NB4 (cell line): ENCODE measurements around the gene RNF152.
A peak's percentile ranks its signal among the peaks of the same experiment; 100 is the strongest.

Experiments used
- DNase-seq: peaks from one replicate; pipeline ENCODE4 v3.0.0; 2010; ENCODE audit warnings: low read depth
- H3K4me3 ChIP-seq: one replicate; pipeline ENCODE4 v1.5.1; 2011; ENCODE audit warnings: mild to moderate bottlenecking, low read depth, low read length, moderate library complexity
- MYC ChIP-seq: IDR thresholded peaks from 2 replicates; pipeline ENCODE4 v1.6.1; 2011; ENCODE audit warnings: low read depth, low read length
- POLR2A ChIP-seq: IDR thresholded peaks from 2 replicates; pipeline ENCODE4 v1.6.1; 2011; ENCODE audit warnings: mild to moderate bottlenecking; ENCODE audit not compliant: insufficient read length; ENCODE audit errors: extremely low read depth
- TF ChIP-seq, protein P1 (sequence below): IDR thresholded peaks from 2 replicates; pipeline ENCODE4 v1.6.1; 2011; ENCODE audit warnings: low read depth, low read length
- TF ChIP-seq, protein P2 (sequence below): IDR thresholded peaks from one replicate; pipeline ENCODE4 v1.5.1; 2012; ENCODE audit warnings: low read depth, low read length

Gene RNF152

DNA sequence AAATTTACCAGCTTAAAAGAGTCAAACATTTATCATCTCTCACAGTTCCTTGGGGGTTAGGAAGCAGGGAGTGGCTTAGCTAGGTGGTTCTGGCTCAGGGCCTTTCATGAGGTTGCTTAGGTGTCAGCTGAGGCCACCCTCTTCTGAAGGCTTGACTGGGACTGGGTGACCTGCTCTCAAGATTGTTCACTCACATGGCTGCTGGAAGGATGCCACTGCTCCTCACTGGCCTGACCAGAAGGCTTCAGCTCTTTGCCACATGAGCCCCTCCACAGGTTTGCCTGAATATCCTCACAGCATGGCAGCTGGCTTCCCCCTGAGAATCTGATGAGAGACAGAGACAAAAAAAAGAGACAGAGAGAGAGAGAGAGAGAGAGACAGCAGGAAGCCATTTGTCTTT lies 17.3 kb upstream of the RNF152 start:
- no peak overlapping the region for H3K4me3 ChIP-seq
- TF ChIP-seq MYC (no peak), POLR2A (no peak)
- TF ChIP-seq, protein P1, sequence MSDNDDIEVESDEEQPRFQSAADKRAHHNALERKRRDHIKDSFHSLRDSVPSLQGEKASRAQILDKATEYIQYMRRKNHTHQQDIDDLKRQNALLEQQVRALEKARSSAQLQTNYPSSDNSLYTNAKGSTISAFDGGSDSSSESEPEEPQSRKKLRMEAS = no peak
- TF ChIP-seq, protein P2, sequence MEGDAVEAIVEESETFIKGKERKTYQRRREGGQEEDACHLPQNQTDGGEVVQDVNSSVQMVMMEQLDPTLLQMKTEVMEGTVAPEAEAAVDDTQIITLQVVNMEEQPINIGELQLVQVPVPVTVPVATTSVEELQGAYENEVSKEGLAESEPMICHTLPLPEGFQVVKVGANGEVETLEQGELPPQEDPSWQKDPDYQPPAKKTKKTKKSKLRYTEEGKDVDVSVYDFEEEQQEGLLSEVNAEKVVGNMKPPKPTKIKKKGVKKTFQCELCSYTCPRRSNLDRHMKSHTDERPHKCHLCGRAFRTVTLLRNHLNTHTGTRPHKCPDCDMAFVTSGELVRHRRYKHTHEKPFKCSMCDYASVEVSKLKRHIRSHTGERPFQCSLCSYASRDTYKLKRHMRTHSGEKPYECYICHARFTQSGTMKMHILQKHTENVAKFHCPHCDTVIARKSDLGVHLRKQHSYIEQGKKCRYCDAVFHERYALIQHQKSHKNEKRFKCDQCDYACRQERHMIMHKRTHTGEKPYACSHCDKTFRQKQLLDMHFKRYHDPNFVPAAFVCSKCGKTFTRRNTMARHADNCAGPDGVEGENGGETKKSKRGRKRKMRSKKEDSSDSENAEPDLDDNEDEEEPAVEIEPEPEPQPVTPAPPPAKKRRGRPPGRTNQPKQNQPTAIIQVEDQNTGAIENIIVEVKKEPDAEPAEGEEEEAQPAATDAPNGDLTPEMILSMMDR = no peak
- DNase-seq = no peak

DNA sequence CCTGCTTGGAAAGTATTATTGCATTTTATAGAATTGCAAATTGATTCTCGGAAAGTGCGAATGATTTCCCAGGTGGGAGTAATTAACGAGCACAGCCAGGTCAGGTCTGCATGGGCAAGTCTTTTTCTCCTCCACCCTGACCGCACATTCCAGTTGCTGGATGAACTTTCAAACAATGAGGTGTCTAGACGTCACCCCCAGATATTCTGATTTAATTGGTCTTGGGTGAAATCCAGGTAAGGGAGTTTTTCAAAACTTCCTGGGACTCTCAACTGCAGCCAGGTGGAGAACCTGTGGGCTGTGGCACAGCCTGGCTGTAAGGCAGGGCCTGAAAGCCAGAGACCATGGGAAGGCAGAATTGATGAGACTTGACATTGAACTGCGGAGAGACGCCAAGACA lies 15.9 kb upstream of the RNF152 start:
- no peak overlapping the region for H3K4me3 ChIP-seq
- DNase-seq = no peak
- TF ChIP-seq, protein P2 = no peak
- no peak for TF ChIP-seq MYC
- TF ChIP-seq, protein P1 = no peak
- TF ChIP-seq POLR2A = no peak

DNA sequence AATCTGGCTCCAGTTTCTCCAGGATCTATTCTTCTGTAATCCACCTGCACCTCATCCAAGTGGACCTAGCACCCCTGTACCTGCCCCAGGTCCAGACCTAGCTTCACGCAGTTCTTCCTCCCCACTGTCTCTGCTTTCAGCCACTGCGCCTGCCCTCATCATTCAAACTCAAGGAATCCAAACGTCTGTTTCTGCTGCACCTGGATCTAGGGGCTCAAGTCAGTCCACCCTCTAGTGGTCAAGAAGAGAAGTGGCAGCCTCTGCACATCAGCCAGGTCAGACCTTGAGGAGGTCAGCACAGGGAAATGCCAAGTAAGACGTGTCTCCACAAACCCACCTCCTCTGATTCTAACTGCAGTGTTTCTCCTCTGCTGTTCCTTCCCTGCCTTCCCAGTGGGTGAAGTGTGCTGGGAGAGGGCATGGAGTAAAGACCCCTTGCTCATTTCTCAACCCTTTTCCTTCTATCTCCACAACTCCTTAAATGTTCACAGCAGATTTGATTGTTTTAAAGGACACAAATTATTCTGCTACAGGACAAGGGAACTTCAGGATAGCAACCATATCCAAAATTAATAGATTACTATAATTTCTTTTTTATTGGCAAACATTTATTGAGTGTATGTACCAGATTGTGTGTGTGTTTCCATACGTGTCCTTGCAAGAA lies 8.6 kb upstream of the RNF152 start:
- DNase-seq = peak; percentile 54
- H3K4me3 ChIP-seq = no peak overlapping the region
- TF ChIP-seq, protein P1 = no peak
- TF ChIP-seq, protein P2 = peak; percentile 93

DNA sequence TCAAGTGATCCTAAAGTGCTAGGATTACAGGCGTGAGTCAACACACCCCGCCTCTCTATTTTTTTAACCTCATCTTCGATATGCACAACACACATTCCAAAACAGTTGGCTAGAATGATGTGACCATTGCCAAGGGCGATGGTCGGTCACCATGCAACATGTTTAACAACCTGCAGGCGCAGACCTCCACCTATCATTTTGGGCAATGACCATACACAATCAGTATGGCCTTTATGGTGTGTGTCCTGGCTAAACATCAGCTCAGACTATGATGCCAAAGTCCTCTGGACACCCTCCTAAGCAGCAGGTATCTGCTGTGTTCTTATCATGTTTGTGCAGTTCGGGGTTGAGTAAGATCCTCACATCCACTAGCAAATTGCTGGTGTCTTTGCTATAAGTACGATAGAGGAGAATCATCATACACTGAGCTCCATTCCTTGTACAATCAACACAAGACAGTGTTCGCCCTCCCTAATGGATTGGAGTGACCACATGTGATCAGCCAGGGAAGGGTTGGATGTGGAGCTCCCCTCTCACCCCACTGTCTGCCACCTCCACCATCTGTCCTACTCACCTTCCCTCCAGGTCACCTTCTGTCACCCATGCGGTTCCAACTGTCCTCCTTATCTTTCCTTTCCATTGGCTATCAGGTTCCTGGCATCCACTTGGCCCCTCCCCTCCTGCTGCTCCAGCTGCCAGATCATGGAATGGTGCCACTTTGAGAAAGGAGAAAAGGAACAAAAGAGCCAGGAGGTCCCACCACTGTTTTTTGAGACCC lies 7.9 kb upstream of the RNF152 start:
- no peak overlapping the region for H3K4me3 ChIP-seq
- TF ChIP-seq POLR2A (no peak), MYC (no peak)
- TF ChIP-seq, protein P2 = no peak
- TF ChIP-seq, protein P1 = no peak
- DNase-seq = no peak

DNA sequence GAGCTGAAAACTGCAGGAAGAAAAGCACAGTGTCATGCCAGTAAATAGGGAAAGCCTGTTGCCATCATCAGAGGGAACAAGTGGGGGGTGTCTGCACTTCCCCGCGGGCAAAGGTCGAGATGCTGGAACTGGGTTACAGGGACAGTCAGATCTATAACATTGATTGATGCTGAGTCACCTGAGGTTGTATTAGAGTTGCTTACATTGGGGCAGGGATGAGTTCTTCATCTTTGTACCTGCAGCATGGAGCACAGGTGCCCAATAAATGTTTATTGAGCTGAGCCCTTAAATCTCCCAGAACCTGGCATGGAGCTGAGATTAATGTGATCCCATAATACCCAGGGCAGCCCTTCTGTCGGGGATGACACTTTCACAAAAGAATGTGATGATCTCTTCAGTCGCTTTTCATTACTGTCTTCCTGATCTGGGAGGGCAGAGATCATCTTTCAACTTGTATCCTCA lies 5.9 kb upstream of the RNF152 start:
- no peak overlapping the region for H3K4me3 ChIP-seq
- no peak for DNase-seq
- no peak for TF ChIP-seq MYC
- TF ChIP-seq, protein P1 = no peak
- no peak for TF ChIP-seq POLR2A
- TF ChIP-seq, protein P2 = no peak
